Ascending aorta (tissue), 2 donors: ENCODE data around the gene ENAM. TPM values are rescaled to one million over a fixed set of nuclear protein-coding genes. Genes with fewer than 3 reads are reported as not detected.
"Not testable (repeated sequence)": the region's sequence is repeated elsewhere in the genome, so short reads cannot be mapped to it uniquely, and the experiment has no call there.

Source experiments
- DNase-seq, 2 donors: peaks; one replicate each; pipeline ENCODE4 v3.0.0-alpha.2; 2019; ENCODE audit warnings: low spot score in 2 of 2
- H3K27ac ChIP-seq, 2 donors: fragments of 200-600 bp; sonication (generic); one replicate each; pipeline ENCODE4 v1.5.1; 2016 to 2017; ENCODE audit warnings: mild to moderate bottlenecking in 1 of 2
- H3K27me3 ChIP-seq: fragments of 200-600 bp; sonication (generic); one replicate; pipeline ENCODE4 v1.5.1; 2017
- H3K36me3 ChIP-seq, 2 donors: fragments of 200-600 bp; sonication (generic); one replicate each; pipeline ENCODE4 v1.5.1; 2016
- H3K4me1 ChIP-seq, 2 donors: fragments of 200-600 bp; sonication (generic); one replicate each; pipeline ENCODE4 v1.5.1; 2016 to 2017; ENCODE audit warnings: mild to moderate bottlenecking in 1 of 2
- H3K4me3 ChIP-seq, 2 donors: fragments of 200-600 bp; sonication (generic); one replicate each; pipeline ENCODE4 v1.5.1; 2016 to 2017; ENCODE audit warnings: mild to moderate bottlenecking in 1 of 2
- H3K9me3 ChIP-seq, 2 donors: fragments of 200-600 bp; sonication (generic); one replicate each; pipeline ENCODE4 v1.5.1; 2016
- intact Hi-C: fragments of 100-400 bp; cut with DNase I; formaldehyde crosslinking; loops from one replicate; pipeline ENCODE4 v1.15.1; 2023
- total RNA-seq: library from RNA; depleted of rRNA; stranded (reverse); fragments of >200 nt; gene quantifications from one replicate; pipeline ENCODE4 v1.1.0, GENCODE V29; 2016
- TF ChIP-seq, protein P1 (sequence below), 3 experiments: fragments of 200-600 bp in 2 of 3; fragments of 450-650 bp in 1 of 3; sonication (generic) in 2 of 3; IDR thresholded peaks; one replicate each; pipeline ENCODE4 v1.5.1; 2016 to 2019; ENCODE audit warnings: antibody characterized with exemption in 3 of 3, mild to moderate bottlenecking in 1 of 3, moderate library complexity in 1 of 3

Gene ENAM
- total RNA-seq, 1 donor from 2014 or later = not detected

GRCh38 chr4:70640192-70640591 lies 11.6 kb downstream of the ENAM start:
- no peaks in the 10 kb centered on the region for H3K36me3 ChIP-seq
- H3K9me3 ChIP-seq = no peaks in the 10 kb centered on the region
- intact Hi-C loops = loop anchor here (10.0 kb wide), 1 partner anchor 365 kb away; no protein-coding TSS in a partner anchor

GRCh38 chr4:70650741-70651140 lies 22.2 kb downstream of the ENAM start:
- H3K9me3 ChIP-seq, H3K36me3 ChIP-seq, H3K27me3 ChIP-seq, H3K27ac ChIP-seq, H3K4me3 ChIP-seq, intact Hi-C loops, H3K4me1 ChIP-seq, DNase-seq: not testable (repeated sequence)

More at GRCh38 chr4:70640192-70640591, 11.6 kb downstream of the ENAM start:
- no peak overlapping the region for H3K27ac ChIP-seq
- H3K4me1 ChIP-seq = peaks cover 0 to 3% of the 10 kb centered on the region in 2 donors
- H3K4me3 ChIP-seq = no peak overlapping the region
- H3K27me3 ChIP-seq = no peaks in the 10 kb centered on the region
- DNase-seq = no peak
- TF ChIP-seq, protein P1, sequence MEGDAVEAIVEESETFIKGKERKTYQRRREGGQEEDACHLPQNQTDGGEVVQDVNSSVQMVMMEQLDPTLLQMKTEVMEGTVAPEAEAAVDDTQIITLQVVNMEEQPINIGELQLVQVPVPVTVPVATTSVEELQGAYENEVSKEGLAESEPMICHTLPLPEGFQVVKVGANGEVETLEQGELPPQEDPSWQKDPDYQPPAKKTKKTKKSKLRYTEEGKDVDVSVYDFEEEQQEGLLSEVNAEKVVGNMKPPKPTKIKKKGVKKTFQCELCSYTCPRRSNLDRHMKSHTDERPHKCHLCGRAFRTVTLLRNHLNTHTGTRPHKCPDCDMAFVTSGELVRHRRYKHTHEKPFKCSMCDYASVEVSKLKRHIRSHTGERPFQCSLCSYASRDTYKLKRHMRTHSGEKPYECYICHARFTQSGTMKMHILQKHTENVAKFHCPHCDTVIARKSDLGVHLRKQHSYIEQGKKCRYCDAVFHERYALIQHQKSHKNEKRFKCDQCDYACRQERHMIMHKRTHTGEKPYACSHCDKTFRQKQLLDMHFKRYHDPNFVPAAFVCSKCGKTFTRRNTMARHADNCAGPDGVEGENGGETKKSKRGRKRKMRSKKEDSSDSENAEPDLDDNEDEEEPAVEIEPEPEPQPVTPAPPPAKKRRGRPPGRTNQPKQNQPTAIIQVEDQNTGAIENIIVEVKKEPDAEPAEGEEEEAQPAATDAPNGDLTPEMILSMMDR (IDR thresholded peaks at IDR 0.05) = no peak

DNA sequence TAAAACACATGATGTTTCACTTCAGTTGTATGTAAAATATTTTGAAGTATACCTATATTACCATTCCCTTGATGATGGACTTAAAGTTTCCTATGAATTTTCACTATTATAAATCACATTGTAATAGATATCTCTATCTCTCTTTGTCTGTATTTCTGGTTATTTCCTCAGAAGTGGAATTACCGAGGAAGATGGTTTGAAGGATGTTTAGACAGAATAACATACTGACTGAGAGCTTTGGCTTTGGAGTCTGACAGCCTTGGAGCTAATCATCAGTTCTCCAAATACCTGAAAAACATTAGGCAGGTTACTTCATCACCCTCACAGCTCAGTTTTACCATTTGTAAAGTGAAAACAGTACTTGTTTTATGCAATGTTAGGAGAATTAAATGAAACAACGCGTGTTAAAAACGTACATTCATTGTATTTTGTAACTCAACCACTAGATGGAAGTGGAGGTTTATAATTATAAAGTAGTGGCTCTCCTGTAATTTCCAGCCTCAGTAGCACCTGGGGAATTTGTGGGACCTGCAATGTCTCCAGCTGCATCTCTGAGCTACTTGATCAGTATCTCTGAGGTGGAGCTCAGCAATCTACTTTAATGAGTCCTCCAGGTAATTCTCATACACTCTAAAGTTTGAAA lies 23.4 kb downstream of the ENAM start:
- TF ChIP-seq, protein P1 (IDR thresholded peaks at IDR 0.05) = peak in 2 of 3 experiments; percentile 37 to 57
- no peak overlapping the region for H3K4me3 ChIP-seq
- intact Hi-C loops = loop anchor here (1.0 kb wide), 1 partner anchor 36 kb away; the partner anchor contains the start of gene UTP3

DNA sequence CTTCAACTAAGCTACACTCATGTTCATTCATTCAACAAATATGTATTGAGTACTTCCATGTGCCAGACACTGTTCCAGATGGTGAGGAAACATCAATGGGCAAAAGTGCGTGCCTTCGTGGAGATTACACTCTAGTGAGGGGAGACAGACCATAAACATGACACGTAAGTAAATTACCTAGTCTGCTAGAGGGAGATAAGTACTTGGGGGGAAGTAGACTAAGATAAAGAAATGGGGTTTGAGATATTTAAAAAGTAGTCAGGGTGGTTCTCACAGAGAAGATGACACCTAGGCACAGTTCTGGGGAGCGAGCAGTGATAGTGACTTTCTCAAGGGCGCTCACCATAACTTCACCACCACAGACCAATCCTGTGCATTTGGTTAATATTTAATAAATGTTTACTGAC lies 26.1 kb downstream of the ENAM start:
- DNase-seq = no peak
- TF ChIP-seq, protein P1 (IDR thresholded peaks at IDR 0.05) = no peak
- Histone ChIP-seq H3K36me3 (no peaks in the 10 kb centered on the region), H3K4me1 (no peaks in the 10 kb centered on the region), H3K27me3 (no peaks in the 10 kb centered on the region), H3K4me3 (no peak overlapping the region), H3K9me3 (no peaks in the 10 kb centered on the region), H3K27ac (no peak overlapping the region)
- intact Hi-C loops = no loop called here

More for the DNA sequence above, 23.4 kb downstream of the ENAM start:
- no peaks in the 10 kb centered on the region for H3K9me3 ChIP-seq
- DNase-seq = no peak
- no peaks in the 10 kb centered on the region for H3K36me3 ChIP-seq
- H3K27me3 ChIP-seq = no peaks in the 10 kb centered on the region
- no peaks in the 10 kb centered on the region for H3K4me1 ChIP-seq
- H3K27ac ChIP-seq = no peak overlapping the region

GRCh38 chr4:70657326-70657725 lies 28.8 kb downstream of the ENAM start:
- Histone ChIP-seq H3K36me3 (no peaks in the 10 kb centered on the region), H3K4me1 (no peaks in the 10 kb centered on the region), H3K27ac (no peak overlapping the region), H3K9me3 (no peaks in the 10 kb centered on the region), H3K27me3 (no peaks in the 10 kb centered on the region), H3K4me3 (no peak overlapping the region)
- no peak for DNase-seq
- intact Hi-C loops = no loop called here
- TF ChIP-seq, protein P1 (IDR thresholded peaks at IDR 0.05) = no peak

DNA sequence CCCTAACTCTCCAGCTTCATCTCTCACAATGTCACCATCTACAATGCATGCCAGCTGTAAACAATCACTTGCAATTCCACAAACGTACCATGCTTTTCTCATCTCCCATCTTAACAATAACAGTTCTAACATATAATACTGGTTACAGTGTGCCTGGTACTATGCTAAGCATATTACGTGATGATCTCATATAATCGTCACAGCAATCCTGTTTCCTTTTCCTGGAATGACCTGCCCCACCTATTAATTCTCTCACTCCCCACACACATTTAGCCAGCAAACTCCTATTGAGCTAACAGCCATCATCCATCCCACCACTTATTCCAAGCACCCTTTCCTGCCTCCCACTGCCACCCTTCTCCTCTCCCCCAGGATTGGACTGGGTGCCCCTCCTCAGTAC lies 29.9 kb downstream of the ENAM start:
- TF ChIP-seq, protein P1 (IDR thresholded peaks at IDR 0.05) = no peak
- intact Hi-C loops = no loop called here
- Histone ChIP-seq H3K4me1 (no peaks in the 10 kb centered on the region), H3K36me3 (no peaks in the 10 kb centered on the region), H3K4me3 (no peak overlapping the region), H3K9me3 (no peaks in the 10 kb centered on the region), H3K27me3 (no peaks in the 10 kb centered on the region), H3K27ac (no peak overlapping the region)
- DNase-seq = no peak
